Mucosa of descending colon (tissue), 3 donors: ENCODE results near the gene ESF1. TPM values are rescaled to one million over a fixed set of nuclear protein-coding genes. Genes with fewer than 3 reads are reported as not detected.
"Not testable (repeated sequence)": the region's sequence is repeated elsewhere in the genome, so short reads cannot be mapped to it uniquely, and the experiment has no call there.

Experiments used
- ATAC-seq: fragments of 200-7000 bp; cut with Tn5 transposase; one replicate; pipeline ENCODE4 v1.9.1; 2020; ENCODE audit warnings: mild to moderate bottlenecking, moderate library complexity
- DNase-seq, 3 donors: peaks; one replicate each; pipeline ENCODE4 v3.0.0-alpha.2; 2020
- H3K36me3 ChIP-seq: fragments of 200-600 bp; one replicate; pipeline ENCODE4 v1.8.0; 2021; ENCODE audit warnings: low read depth, mild to moderate bottlenecking
- H3K4me1 ChIP-seq: fragments of 200-600 bp; one replicate; pipeline ENCODE4 v1.8.0; 2021; ENCODE audit warnings: low read depth, mild to moderate bottlenecking
- H3K4me3 ChIP-seq: fragments of 200-600 bp; one replicate; pipeline ENCODE4 v1.8.0; 2021; ENCODE audit warnings: mild to moderate bottlenecking
- H3K9me3 ChIP-seq: fragments of 200-600 bp; one replicate; pipeline ENCODE4 v1.8.0; 2021; ENCODE audit warnings: mild to moderate bottlenecking
- intact Hi-C, 2 donors: fragments of 100-400 bp; cut with DNase I in 1 of 2; cut with micrococcal nuclease in 1 of 2; formaldehyde crosslinking; loops; one replicate each; pipeline versions ENCODE4 v1.11.0 to v1.11.1; 2022; cut with DNase I, micrococcal nuclease
- total RNA-seq, 3 donors: library from RNA; stranded (reverse); fragmentation: NEBNext Ultra II Directional in 2 of 3; extraction: Animal tissue kit (Norgen Biotek cat#: 25700) in 2 of 3; gene quantifications; one replicate each; pipeline versions ENCODE4 v1.2.1 to v1.2.4, GENCODE V29; 2021 to 2023
- TF ChIP-seq, protein P1 (sequence below): fragments of 200-600 bp; IDR thresholded peaks from one replicate; pipeline ENCODE4 v1.8.0; 2022; ENCODE audit warnings: antibody characterized with exemption, mild to moderate bottlenecking
- donor health status: DM: no; HTN: no; CAD: no; lungs with moderate emphysema.
- donor health status: DM: no; HTN: no; CAD: no.
- donor health status: DM: no; HTN: yes; CAD: no.

The ESF1 gene
- total RNA-seq, 3 donors from 2014 or later: 10.0 to 16.2 (median 10.9) TPM

DNA sequence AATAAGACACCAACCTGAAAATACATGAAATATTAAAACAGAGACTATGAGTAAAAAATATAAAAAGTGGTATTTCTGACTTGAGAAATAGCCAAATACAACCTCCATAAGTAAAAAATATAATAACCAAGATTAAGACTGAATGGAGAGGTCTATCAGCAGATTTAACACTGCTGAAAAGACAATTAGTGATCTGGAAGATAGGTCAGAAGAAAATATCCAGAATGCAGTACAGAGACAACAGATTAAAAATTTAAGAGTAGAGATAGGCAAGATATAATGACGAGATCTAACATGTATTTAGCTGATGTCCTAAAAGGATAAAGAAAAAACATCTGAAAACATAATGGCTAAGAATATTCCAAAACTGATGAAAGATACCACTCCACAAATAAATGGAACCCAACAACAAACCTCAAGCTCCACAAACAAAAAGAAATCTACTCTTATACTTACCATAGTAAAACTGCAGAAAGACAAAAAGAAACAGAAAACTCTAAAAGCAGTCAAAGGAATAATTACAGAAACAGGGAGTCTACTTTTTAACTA is 18.8 kb downstream of the ESF1 start:
- H3K36me3 ChIP-seq: no peaks in the 10 kb centered on the region
- no peaks in the 10 kb centered on the region for H3K9me3 ChIP-seq
- TF ChIP-seq, protein P1, sequence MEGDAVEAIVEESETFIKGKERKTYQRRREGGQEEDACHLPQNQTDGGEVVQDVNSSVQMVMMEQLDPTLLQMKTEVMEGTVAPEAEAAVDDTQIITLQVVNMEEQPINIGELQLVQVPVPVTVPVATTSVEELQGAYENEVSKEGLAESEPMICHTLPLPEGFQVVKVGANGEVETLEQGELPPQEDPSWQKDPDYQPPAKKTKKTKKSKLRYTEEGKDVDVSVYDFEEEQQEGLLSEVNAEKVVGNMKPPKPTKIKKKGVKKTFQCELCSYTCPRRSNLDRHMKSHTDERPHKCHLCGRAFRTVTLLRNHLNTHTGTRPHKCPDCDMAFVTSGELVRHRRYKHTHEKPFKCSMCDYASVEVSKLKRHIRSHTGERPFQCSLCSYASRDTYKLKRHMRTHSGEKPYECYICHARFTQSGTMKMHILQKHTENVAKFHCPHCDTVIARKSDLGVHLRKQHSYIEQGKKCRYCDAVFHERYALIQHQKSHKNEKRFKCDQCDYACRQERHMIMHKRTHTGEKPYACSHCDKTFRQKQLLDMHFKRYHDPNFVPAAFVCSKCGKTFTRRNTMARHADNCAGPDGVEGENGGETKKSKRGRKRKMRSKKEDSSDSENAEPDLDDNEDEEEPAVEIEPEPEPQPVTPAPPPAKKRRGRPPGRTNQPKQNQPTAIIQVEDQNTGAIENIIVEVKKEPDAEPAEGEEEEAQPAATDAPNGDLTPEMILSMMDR: no peak
- intact Hi-C loops: no loop called here
- H3K4me3 ChIP-seq: no peak overlapping the region
- ATAC-seq (no peak), DNase-seq (no peak)
- no peaks in the 10 kb centered on the region for H3K4me1 ChIP-seq

DNA sequence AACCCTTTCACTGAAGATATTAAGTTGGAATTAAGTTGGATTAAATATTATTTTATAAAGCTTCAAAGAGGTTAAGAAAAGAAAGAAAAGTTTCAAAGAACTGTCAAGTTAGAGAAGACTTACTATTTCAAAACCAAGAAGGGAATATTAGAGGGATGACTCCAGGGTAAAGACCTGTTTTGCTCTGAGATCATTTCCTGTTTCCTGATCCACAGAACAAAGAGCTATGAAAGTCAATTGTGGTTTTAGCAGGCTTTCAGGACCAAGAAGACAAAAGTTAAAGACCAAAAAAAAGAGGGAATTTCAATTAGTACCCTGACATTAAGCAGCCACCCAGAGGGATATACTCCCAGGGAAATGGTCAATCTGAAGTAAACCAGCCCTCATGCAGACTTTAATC is 19.4 kb downstream of the ESF1 start:
- Histone ChIP-seq H3K4me3 (no peak overlapping the region), H3K4me1 (no peaks in the 10 kb centered on the region), H3K9me3 (no peaks in the 10 kb centered on the region), H3K36me3 (no peaks in the 10 kb centered on the region)
- ATAC-seq (no peak), DNase-seq (no peak)
- TF ChIP-seq, protein P1: no peak
- intact Hi-C loops: no loop called here

DNA sequence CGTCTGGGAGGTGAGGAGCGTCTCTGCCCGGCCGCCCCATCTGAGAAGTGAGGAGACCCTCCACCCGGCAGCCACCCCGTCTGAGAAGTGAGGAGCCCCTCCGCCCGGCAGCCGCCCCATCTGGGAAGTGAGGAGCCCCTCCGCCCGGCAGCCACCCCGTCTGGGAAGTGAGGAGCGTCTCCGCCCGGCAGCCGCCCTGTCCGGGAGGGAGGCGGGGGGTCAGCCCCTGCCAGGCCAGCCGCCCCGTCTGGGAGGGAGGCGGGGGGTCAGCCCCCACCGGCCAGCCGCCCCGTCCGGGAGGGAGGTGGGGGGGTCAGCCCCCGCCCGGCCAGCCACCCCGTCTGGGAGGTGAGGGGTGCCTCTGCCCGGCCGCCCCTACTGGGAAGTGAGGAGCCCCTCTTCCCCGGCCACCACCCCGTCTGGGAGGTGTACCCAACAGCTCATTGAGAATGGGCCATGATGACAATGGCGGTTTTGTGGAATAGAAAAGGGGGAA is 24.2 kb downstream of the ESF1 start:
- H3K36me3 ChIP-seq, H3K4me3 ChIP-seq, H3K4me1 ChIP-seq, intact Hi-C loops, DNase-seq, H3K9me3 ChIP-seq, ATAC-seq: not testable (repeated sequence)

DNA sequence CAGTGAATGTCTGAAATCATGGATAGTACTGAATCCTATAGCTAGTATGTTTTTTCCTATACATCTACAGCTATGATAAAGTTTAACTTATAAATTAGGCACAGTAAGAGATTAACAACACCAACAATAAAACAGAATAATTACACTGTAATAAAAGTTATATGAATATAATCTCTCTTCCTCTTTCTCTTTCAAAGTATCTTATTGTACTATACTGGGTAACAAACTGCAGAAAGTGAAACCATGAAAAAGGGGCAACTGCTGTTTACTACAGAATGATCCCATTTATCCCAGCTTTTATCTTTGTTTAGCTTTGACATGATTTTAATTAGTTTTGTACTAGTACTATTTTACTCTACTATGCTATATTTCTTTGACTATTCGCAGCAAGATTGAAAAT is 25.8 kb downstream of the ESF1 start:
- DNase-seq (no peak), ATAC-seq (peak; percentile 80)
- no peaks in the 10 kb centered on the region for H3K4me1 ChIP-seq
- no peaks in the 10 kb centered on the region for H3K36me3 ChIP-seq
- H3K9me3 ChIP-seq: no peaks in the 10 kb centered on the region
- H3K4me3 ChIP-seq: no peak overlapping the region
- TF ChIP-seq, protein P1: no peak
- intact Hi-C loops: no loop called here

DNA sequence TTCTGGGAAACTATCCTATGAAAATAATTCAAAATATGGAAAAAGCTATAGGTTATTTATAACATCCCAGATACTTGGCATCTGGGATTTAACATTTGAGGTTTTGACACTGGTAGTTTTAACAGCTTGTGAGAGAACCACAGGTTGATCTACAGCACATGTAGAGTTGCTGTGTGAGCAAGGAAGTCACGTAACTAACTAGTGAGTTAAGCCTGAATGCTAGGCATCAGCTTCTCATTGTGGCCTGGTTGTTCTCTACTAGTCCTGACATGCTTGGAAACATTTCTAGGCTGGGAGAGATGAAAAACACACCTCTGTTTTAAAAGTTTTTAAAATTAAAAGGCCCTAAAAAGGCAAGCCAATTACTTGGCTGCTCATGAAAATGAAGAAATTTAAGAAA is 28.2 kb downstream of the ESF1 start:
- intact Hi-C loops: no loop called here
- DNase-seq (no peak), ATAC-seq (no peak)
- Histone ChIP-seq H3K4me3 (no peak overlapping the region), H3K9me3 (no peaks in the 10 kb centered on the region), H3K36me3 (no peaks in the 10 kb centered on the region), H3K4me1 (no peaks in the 10 kb centered on the region)
- TF ChIP-seq, protein P1: no peak

DNA sequence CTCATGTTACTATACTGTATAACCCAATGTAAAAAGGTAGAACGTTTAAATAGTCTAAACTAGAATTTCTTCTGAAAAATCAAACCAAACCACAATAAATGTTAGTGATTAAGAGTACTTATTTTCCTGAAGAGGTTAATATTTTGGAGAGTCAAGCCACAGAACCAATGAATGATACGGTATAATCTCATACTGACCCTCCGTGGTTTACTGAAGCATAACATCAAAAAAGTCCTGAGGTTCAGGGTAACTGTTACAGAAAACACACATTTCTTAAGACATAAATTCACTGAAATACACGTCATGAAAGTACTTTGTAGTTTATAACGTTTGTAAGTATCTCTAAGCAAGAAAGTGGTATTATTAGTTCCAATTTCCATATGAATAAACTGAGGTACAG is 28.9 kb downstream of the ESF1 start:
- ATAC-seq (no peak), DNase-seq (no peak)
- intact Hi-C loops: no loop called here
- Histone ChIP-seq H3K4me3 (no peak overlapping the region), H3K4me1 (no peaks in the 10 kb centered on the region), H3K36me3 (no peaks in the 10 kb centered on the region), H3K9me3 (no peaks in the 10 kb centered on the region)
- TF ChIP-seq, protein P1: no peak
